Stimulated activated CD4-positive, alpha-beta T cell treated with anti-CD3 and anti-CD28 coated beads, TNF-alpha, amount 100 ng/mL, for 24 hours (primary cell): ENCODE results near the gene RNF224.
A peak's percentile ranks its signal among the peaks of the same experiment; 100 is the strongest.

Experiments used
- DNase-seq, 3 experiments: peaks; one replicate each; pipeline ENCODE4 v3.0.0-alpha.2; 2020; ENCODE audit warnings: low read depth in 3 of 3

The RNF224 gene

GRCh38 chr9:137273095-137273490 lies 45.8 kb downstream of the RNF224 start:
- no peak for DNase-seq

DNA sequence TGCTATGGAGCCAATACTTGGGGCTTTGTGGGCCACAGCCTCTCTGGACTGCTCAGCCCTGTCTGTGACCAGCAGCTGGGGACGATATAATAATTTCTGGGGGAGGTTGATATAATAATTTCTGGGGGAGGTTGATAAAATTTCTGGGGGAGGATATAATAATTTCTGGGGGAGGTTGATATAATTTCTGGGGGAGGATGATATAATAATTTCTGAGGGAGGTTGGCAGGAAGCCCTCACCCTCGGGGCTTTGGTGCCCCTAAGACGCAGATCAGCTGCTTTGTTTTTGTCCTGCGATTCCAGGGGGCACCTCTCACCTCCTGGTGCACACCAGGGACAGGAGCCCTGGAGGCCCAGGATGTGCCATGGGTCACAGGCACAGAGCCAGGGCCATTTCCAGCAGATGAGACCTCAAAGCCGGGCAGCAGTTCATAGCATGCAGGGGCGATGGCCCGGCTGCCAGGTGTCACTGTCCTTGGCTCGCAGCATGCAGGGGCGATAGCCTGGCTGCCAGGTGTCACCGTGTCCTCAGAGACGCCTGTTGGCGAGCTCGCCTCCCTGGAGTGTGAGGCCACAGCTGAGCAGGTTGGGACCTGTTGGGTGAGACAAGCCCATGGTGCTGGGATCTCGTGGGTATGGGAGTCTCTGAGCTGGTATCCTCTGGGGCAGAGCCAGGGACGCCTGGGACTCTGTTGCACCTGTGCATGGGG lies 46.5 kb downstream of the RNF224 start:
- no peak for DNase-seq

GRCh38 chr9:137275203-137275587 lies 47.9 kb downstream of the RNF224 start:
- no peak for DNase-seq

GRCh38 chr9:137275588-137276472 lies 48.5 kb downstream of the RNF224 start:
- no peak for DNase-seq

DNA sequence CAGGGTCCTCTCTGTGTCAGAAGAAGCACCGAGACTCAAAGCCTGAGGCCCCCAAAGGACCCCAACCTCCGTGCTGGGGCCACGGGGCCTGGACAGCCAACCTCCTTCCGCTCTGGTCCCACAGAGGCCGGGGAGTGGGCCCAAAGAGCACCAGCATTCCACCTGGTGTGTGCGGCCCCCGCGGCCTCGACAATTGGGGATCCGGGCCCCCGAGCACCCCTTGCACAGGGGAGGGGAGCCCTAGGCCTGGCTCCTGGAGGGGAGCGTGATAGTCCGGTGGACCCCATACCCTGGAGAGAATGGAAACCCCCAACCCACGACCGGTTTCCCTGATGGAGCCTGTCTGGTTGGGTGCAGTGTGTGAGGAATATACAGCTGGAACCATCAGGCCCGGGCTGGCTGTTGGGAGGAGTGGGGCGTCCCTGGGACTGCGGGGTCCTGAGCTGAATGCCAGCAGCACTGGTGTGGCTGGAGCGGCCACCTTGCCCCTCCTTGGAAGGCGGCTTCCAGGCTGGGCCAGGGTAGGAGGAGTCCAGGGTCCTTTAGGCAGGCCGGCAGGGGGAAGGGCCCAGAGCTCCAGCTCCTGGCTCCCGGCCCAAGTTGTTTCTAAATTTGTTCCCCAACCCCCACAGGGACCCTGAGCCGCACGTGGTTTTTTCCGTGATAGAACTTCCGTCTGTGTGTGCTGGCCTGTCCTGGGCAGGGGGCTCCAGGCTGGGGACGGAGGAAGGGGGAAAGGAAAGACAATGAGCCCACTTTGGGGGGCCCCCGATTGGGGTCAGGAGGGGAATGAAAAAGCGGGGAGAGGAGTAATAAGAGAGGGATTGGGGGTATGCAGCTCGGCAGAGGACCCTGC lies 49.4 kb downstream of the RNF224 start:
- no peak for DNase-seq

DNA sequence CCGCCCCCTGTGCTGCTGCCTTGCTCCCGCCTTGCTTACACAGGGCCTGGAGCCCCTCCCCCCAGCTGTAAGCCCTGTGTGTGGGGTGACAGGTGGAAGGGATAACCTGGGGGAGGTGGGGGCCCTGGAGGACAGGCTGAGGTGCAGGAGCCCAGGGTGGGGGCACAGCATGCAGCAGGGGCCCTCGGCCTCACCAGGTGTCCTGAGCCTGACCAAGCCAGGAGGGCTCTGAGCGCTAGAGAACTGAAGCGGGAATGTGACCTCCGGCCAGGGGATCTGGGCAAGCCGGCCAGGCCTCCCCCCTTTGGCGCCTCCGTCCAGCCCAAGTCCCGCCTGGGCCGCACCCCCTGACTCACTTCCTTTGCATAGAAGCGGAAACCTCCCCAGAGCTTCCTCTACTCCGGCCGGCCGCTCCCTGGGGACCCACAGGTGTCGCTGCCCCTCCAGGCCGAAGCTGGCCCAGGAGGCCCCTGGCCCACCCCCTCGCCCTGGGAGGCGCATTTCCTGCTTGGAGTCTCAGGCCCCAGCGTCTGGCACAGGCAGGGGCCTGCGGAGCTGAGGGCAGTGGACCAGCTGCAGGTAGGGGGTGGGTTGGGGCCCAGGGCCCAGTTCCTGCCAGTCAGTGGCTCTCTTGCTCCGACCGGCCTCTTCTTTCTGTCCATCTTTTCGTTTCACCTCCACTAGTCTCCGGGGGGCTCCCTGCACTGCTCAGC lies 50.2 kb downstream of the RNF224 start, which contains the start of gene TOR4A:
TOR4A (plus strand) TSS at position 398 of the 713 bp plus-strand sequence. CDS start 964 bp downstream, outside the sequence.
- peak in 1 of 3 experiments; percentile 44 for DNase-seq

GRCh38 chr9:137278061-137278701 lies 50.9 kb downstream of the RNF224 start:
- no peak for DNase-seq
